ENCODE data around the gene HCRTR1. TPM values are rescaled to one million over a fixed set of nuclear protein-coding genes. Genes with fewer than 3 reads are reported as not detected.

Gene HCRTR1
- polyA plus RNA-seq, 2 donors = 0.02 TPM; not detected in 1

DNA sequence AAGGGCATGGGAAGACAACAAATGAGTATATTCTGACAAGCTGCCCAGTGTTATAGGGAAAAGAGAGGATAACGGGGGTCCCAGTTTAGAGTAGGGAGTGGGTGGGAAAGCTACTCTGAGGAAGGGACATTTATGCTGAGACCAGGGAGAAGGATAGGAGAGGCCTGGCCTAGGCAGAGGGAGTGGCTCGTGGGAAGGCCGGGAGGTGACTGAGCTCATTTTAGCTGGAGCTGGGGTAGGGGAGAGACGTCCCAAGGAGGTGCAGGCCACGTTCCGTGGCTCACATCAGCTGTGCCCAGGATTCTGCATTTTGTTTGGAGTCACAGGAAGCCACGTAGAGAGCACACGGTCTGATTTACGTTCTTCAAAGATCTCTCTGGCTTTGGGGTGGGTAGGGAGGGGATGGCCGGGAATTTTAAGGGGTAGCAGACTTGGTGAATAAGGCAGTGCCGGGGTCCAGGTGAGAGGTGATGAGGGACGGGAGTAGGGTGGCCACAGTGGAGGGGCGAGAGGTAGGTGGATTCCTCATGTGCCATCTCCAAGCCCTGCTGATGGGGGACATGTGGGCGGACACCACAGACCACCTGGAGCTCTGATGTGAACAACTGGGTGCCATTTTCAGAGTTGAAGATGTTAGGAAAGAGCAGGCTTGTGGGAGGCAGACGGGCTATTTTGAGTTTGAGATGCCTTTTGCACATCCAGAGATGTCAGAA is 36.4 kb upstream of the HCRTR1 start:
- 75 to 80% methylated on average over 15 of the region's 15 CpGs for WGBS, 2 donors
- Histone ChIP-seq H3K36me3 (ENCODE audit: control insufficient read depth in 2 of 2, insufficient read depth in 2 of 2, low read length in 1 of 2) (peaks cover 0 to 7% of the 10 kb centered on the region in 2 donors), H3K9me3 (ENCODE audit: control insufficient read depth in 2 of 2, insufficient read depth in 1 of 2, low read depth in 1 of 2, low read length in 1 of 2) (no peaks in the 10 kb centered on the region), H3K4me1 (ENCODE audit: control insufficient read depth in 2 of 2, insufficient read depth in 2 of 2, low read length in 1 of 2) (peaks cover 0 to 7% of the 10 kb centered on the region in 2 donors), H3K27me3 (ENCODE audit: control insufficient read depth in 1 of 2, insufficient read depth in 2 of 2, low read length in 2 of 2) (no peaks in the 10 kb centered on the region), H3K4me3 (ENCODE audit: low read depth in 1 of 2, low read length in 2 of 2) (no peak overlapping the region), H3K27ac (ENCODE audit: low read depth in 2 of 2, low read length in 1 of 2) (peak overlapping the region; percentile 74 to 79)

DNA sequence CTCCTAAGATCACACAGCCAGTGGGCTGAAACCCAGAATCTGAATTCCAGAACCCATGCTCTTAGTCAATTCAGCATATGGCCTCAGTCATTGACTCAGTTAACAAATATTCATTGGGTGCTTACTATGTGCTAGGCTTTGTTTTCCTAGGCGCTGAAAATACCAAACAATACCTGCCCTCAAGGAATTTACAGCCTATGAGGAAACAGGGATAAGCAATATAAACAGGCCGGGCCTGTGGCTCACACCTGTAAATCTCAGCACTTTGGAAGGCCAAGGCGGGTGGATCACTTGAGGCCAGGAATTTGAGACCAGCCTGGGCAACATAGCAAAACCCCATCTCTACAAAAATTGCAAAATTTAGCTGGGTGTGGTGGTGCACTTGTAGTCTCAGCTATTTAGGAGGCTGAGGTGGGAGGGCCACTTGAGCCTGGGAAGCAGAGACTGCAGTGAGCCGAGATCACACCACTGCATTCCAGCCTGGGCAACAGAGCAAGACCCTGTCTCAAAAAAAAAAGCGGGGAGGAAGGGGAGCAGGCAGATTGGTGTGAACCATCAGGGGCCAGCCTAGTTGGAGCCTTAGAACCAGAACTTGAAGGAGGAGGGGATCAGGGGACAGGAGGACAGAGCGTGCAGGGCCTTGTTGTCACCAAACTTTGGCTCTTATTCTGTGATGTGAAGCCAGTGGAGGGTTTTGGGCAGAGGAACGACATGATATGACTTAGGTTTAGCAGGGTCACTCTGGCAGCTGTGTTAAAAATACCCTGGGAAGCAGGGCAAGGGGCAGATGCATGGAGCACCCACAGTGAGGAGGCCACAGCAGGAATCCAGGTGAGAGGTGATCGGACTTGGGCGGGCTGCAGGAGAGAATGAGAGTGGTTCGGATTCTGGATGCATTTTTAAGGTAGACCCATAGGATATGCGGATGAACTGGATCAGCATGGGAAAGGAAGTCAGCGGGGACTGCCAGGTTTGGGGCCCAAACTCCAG is 35.4 kb upstream of the HCRTR1 start:
- Histone ChIP-seq H3K36me3 (ENCODE audit: control insufficient read depth in 2 of 2, insufficient read depth in 2 of 2, low read length in 1 of 2) (peaks cover 0 to 7% of the 10 kb centered on the region in 2 donors), H3K4me3 (ENCODE audit: low read depth in 1 of 2, low read length in 2 of 2) (no peak overlapping the region), H3K27me3 (ENCODE audit: control insufficient read depth in 1 of 2, insufficient read depth in 2 of 2, low read length in 2 of 2) (no peaks in the 10 kb centered on the region), H3K4me1 (ENCODE audit: control insufficient read depth in 2 of 2, insufficient read depth in 2 of 2, low read length in 1 of 2) (peaks cover 2 to 5% of the 10 kb centered on the region in 2 donors), H3K9me3 (ENCODE audit: control insufficient read depth in 2 of 2, insufficient read depth in 1 of 2, low read depth in 1 of 2, low read length in 1 of 2) (no peaks in the 10 kb centered on the region), H3K27ac (ENCODE audit: low read depth in 2 of 2, low read length in 1 of 2) (peak overlapping the region; percentile 21 to 61)
- WGBS, 2 donors = 72 to 79% methylated on average over 12 of the region's 12 CpGs

DNA sequence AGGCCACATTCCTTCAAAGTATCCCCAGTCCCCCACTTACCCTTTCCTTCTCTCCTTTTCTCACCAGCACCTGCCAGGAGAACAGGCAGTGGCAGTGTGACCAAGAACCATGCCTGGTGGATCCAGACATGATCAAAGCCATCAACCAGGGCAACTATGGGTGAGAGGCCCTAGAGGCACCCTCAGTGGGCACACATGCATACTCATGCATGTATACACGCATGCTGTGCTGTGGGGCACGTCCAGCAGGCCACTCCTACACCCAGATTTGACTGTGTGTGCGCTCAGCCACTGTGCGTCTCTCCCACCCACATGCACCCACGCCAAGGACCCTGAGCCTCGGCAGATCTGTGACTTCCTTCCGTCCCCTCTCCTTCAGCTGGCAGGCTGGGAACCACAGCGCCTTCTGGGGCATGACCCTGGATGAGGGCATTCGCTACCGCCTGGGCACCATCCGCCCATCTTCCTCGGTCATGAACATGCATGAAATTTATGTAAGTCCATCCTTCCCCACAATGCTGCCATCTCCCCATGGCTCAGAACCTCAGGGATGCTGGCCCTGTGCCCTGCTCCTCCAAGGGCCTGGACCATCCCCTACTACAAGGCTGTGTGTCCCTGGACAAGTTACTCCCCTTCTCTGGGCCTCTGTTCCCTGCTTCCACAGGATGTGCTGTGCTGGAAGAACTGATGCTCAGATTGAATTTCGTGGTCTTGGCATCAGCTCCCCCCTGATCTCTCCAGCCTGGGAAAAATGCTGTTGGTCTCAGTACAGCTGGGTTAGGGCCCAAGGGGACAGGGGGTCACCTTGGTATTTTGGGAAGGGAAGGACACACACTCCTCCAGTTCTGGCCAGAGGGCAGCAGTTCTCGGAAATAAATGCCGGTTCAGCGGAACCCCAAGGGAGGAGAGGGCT is 34.2 kb upstream of the HCRTR1 start:
- Histone ChIP-seq H3K36me3 (ENCODE audit: control insufficient read depth in 2 of 2, insufficient read depth in 2 of 2, low read length in 1 of 2) (peaks cover 0 to 7% of the 10 kb centered on the region in 2 donors), H3K4me3 (ENCODE audit: low read depth in 1 of 2, low read length in 2 of 2) (no peak overlapping the region), H3K4me1 (ENCODE audit: control insufficient read depth in 2 of 2, insufficient read depth in 2 of 2, low read length in 1 of 2) (peaks cover 2 to 10% of the 10 kb centered on the region in 2 donors)

DNA sequence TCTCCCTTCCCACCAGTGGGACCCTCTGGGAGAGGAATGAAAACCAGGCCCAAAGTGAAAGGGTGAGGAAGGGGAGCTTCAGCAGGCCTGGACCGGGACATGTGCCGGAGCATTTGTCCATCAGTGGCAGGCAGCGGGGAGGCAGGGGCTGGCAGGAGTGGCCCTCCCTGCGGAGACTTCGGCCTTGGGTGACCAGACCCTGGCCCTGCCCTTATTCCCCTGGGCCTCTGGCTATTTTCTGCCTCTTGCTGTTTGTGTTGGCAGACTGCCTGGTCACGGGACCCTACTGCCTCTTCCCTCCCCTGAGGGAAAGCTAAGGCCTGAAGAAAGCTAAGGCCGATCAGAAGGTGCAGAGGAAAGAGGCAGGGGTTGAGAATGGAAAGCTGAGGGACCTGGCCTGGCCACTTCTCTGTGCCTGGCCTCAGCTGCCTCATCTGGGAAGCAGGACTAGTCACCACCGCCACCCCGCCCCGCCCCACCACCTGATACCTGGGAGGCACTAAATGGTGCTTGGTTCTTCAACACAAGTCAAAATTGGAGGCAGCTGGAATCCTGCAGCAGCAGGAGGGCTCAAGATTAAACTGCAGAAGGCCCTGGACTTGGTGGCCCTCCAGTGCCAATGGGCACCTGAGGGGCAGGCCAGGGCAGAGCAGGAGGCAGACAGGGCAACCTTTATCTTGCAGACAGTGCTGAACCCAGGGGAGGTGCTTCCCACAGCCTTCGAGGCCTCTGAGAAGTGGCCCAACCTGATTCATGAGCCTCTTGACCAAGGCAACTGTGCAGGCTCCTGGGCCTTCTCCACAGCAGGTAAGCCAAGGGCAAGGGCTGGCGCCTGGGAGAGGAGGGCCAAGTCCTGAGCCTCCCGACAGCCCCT is 33.3 kb upstream of the HCRTR1 start:
- no peaks in the 10 kb centered on the region for H3K27me3 ChIP-seq (ENCODE audit: control insufficient read depth in 1 of 2, insufficient read depth in 2 of 2, low read length in 2 of 2)
- no peak overlapping the region for H3K4me3 ChIP-seq (ENCODE audit: low read depth in 1 of 2, low read length in 2 of 2)
- peaks cover 2 to 13% of the 10 kb centered on the region in 2 donors for H3K4me1 ChIP-seq (ENCODE audit: control insufficient read depth in 2 of 2, insufficient read depth in 2 of 2, low read length in 1 of 2)

More for the DNA sequence above, 34.2 kb upstream of the HCRTR1 start:
- 71 to 75% methylated on average over 16 of the region's 16 CpGs for WGBS, 2 donors
- no peaks in the 10 kb centered on the region for H3K27me3 ChIP-seq (ENCODE audit: control insufficient read depth in 1 of 2, insufficient read depth in 2 of 2, low read length in 2 of 2)
- peak overlapping the region; percentile 40 to 61 for H3K27ac ChIP-seq (ENCODE audit: low read depth in 2 of 2, low read length in 1 of 2)
- no peaks in the 10 kb centered on the region for H3K9me3 ChIP-seq (ENCODE audit: control insufficient read depth in 2 of 2, insufficient read depth in 1 of 2, low read depth in 1 of 2, low read length in 1 of 2)

DNA sequence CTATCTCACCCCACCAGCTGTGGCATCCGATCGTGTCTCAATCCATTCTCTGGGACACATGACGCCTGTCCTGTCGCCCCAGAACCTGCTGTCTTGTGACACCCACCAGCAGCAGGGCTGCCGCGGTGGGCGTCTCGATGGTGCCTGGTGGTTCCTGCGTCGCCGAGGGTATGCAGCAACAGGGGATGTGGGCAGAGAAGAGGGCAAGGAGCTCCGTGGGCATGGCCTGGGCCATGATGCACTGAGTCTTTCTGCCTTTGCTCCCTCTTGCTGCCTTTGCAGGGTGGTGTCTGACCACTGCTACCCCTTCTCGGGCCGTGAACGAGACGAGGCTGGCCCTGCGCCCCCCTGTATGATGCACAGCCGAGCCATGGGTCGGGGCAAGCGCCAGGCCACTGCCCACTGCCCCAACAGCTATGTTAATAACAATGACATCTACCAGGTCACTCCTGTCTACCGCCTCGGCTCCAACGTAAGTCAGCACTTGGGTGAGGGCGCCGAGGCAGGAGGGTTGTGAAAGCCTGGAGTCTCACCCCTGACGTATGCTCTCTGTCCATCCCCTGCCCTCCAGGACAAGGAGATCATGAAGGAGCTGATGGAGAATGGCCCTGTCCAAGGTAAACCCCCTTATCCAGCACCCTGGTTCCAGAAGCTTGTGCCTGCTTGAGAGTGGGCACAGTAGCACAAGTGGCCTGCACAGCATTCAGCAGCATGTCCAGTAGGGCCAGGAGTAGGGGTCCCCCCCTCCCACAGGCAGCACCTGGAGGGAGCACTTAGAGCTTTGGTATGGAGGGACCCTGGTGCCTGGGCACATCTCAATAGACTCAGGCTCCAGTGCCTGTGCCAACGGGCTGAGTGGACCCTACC is 32.4 kb upstream of the HCRTR1 start:
- WGBS, 2 donors = 85 to 88% methylated on average over 24 to 27 of the region's 27 CpGs
- Histone ChIP-seq H3K9me3 (ENCODE audit: control insufficient read depth in 2 of 2, insufficient read depth in 1 of 2, low read depth in 1 of 2, low read length in 1 of 2) (no peaks in the 10 kb centered on the region), H3K27ac (ENCODE audit: low read depth in 2 of 2, low read length in 1 of 2) (peak overlapping the region; percentile 17 to 66), H3K4me3 (ENCODE audit: low read depth in 1 of 2, low read length in 2 of 2) (no peak overlapping the region), H3K36me3 (ENCODE audit: control insufficient read depth in 2 of 2, insufficient read depth in 2 of 2, low read length in 1 of 2) (peaks cover 0 to 7% of the 10 kb centered on the region in 2 donors), H3K27me3 (ENCODE audit: control insufficient read depth in 1 of 2, insufficient read depth in 2 of 2, low read length in 2 of 2) (no peaks in the 10 kb centered on the region), H3K4me1 (ENCODE audit: control insufficient read depth in 2 of 2, insufficient read depth in 2 of 2, low read length in 1 of 2) (peaks cover 2 to 13% of the 10 kb centered on the region in 2 donors)

More for the DNA sequence above, 33.3 kb upstream of the HCRTR1 start:
- 58 to 63% methylated on average over 12 to 13 of the region's 13 CpGs for WGBS, 2 donors
- Histone ChIP-seq H3K27ac (ENCODE audit: low read depth in 2 of 2, low read length in 1 of 2) (peak overlapping the region; percentile 40 to 66), H3K9me3 (ENCODE audit: control insufficient read depth in 2 of 2, insufficient read depth in 1 of 2, low read depth in 1 of 2, low read length in 1 of 2) (no peaks in the 10 kb centered on the region), H3K36me3 (ENCODE audit: control insufficient read depth in 2 of 2, insufficient read depth in 2 of 2, low read length in 1 of 2) (peaks cover 0 to 7% of the 10 kb centered on the region in 2 donors)

DNA sequence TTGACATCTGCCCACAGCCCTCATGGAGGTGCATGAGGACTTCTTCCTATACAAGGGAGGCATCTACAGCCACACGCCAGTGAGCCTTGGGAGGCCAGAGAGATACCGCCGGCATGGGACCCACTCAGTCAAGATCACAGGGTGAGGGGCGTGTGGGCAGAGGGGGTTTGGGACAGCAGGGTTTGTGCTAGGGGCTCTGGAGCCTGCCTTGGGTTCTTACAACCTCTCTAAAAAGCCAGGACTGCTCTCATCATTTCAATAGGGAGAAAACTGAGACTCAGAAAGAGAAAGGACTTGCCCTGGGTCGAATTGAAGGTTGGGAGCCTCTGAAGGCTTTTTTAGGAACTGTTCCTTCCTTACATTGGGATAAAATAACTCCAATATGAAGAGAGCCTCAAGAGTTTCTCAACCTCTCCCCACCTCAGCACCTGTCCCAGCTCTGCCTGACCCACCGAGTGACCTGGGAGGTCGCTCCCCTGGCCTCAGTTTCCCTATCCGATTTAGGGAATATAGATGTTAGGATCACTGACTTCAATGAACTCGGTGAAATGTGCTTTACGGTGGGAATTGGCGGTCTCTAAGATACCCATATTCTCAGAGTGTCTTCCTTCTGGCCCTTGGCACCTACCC is 31.6 kb upstream of the HCRTR1 start:
- Histone ChIP-seq H3K27me3 (ENCODE audit: control insufficient read depth in 1 of 2, insufficient read depth in 2 of 2, low read length in 2 of 2) (no peaks in the 10 kb centered on the region), H3K27ac (ENCODE audit: low read depth in 2 of 2, low read length in 1 of 2) (peak overlapping the region in 1 of 2 donors; percentile 11), H3K9me3 (ENCODE audit: control insufficient read depth in 2 of 2, insufficient read depth in 1 of 2, low read depth in 1 of 2, low read length in 1 of 2) (no peaks in the 10 kb centered on the region), H3K4me1 (ENCODE audit: control insufficient read depth in 2 of 2, insufficient read depth in 2 of 2, low read length in 1 of 2) (peaks cover 2 to 13% of the 10 kb centered on the region in 2 donors), H3K4me3 (ENCODE audit: low read depth in 1 of 2, low read length in 2 of 2) (no peak overlapping the region), H3K36me3 (ENCODE audit: control insufficient read depth in 2 of 2, insufficient read depth in 2 of 2, low read length in 1 of 2) (peaks cover 0 to 7% of the 10 kb centered on the region in 2 donors)
- WGBS, 2 donors = 84 to 86% methylated on average over 11 of the region's 11 CpGs

DNA sequence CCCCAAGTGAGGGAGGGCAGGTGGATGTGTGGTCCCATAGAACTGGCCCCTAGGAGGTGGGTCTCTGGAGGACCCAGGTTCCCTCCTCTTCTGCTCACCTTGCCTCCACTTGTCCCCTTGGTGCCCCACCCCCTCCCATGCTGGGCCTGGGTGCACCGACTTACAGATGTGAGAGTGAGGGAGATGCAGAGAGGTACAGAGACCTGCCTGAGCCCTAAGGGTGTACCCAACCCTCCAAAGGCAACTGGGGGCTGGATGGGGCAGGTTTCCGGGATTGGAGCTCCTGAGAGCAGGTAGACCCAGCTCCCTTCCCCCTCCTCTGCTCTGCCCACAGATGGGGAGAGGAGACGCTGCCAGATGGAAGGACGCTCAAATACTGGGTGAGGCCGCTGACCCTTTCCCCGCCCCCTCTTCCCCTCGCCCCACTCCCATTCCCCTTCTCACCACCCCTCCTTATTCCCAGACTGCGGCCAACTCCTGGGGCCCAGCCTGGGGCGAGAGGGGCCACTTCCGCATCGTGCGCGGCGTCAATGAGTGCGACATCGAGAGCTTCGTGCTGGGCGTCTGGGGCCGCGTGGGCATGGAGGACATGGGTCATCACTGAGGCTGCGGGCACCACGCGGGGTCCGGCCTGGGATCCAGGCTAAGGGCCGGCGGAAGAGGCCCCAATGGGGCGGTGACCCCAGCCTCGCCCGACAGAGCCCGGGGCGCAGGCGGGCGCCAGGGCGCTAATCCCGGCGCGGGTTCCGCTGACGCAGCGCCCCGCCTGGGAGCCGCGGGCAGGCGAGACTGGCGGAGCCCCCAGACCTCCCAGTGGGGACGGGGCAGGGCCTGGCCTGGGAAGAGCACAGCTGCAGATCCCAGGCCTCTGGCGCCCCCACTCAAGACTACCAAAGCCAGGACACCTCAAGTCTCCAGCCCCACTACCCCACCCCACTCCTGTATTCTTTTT is 30.8 kb upstream of the HCRTR1 start:
- 75 to 77% methylated on average over 31 to 47 of the region's 47 CpGs for WGBS, 2 donors
- Histone ChIP-seq H3K4me1 (ENCODE audit: control insufficient read depth in 2 of 2, insufficient read depth in 2 of 2, low read length in 1 of 2) (peaks cover 2 to 15% of the 10 kb centered on the region in 2 donors), H3K36me3 (ENCODE audit: control insufficient read depth in 2 of 2, insufficient read depth in 2 of 2, low read length in 1 of 2) (peaks cover 0 to 7% of the 10 kb centered on the region in 2 donors), H3K9me3 (ENCODE audit: control insufficient read depth in 2 of 2, insufficient read depth in 1 of 2, low read depth in 1 of 2, low read length in 1 of 2) (no peaks in the 10 kb centered on the region), H3K4me3 (ENCODE audit: low read depth in 1 of 2, low read length in 2 of 2) (no peak overlapping the region), H3K27ac (ENCODE audit: low read depth in 2 of 2, low read length in 1 of 2) (peak overlapping the region in 1 of 2 donors; percentile 16), H3K27me3 (ENCODE audit: control insufficient read depth in 1 of 2, insufficient read depth in 2 of 2, low read length in 2 of 2) (no peaks in the 10 kb centered on the region)

Data from esophagus (tissue), 2 donors.